HG03025 (cell line): ENCODE results near the gene NPY5R.

Experiments
- ATAC-seq: cut with Tn5 transposase; IDR thresholded peaks from one replicate; pipeline ENCODE4 v1.9.1; 2021; ENCODE audit warnings: mild to moderate bottlenecking, moderate library complexity; ENCODE audit not compliant: unreplicated experiment, low FRiP score

Gene NPY5R

DNA sequence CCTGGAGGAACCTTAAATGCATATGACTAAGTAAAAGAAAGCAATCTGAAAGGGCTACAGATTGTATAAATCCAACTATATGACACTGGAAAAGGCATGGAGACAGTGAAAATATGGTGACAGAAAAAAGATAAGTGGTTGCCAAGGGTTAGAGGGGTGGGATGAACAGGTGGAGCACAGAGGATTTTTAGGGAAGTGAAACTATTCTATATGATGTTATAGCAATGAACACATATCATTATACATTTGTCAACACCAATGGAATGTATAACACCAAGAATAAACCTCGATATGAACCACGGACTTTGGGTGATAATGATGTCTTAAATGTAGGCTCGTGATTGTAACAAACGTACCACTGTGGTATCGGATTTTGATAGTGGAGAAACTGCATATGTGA is 40.7 kb downstream of the NPY5R start:
- no peak for ATAC-seq

DNA sequence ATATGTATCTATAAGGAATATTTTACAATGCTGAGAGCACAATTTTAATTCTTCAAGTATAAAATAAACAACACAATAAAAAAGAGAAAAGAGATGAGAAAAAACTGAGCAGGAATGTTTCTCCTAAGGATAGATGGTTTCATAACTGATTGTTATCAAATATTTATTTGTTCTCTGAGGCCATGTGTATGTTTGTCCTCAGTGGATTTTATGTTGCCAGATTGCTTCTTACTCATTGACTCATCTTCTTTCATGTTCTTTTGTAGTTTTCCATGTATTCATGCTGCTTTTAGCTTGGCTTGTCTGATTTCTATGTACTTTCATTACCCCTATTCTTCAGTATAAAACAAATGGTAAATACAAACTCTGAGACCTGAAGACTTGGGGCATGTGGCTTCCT is 41.2 kb downstream of the NPY5R start:
- ATAC-seq = no peak

DNA sequence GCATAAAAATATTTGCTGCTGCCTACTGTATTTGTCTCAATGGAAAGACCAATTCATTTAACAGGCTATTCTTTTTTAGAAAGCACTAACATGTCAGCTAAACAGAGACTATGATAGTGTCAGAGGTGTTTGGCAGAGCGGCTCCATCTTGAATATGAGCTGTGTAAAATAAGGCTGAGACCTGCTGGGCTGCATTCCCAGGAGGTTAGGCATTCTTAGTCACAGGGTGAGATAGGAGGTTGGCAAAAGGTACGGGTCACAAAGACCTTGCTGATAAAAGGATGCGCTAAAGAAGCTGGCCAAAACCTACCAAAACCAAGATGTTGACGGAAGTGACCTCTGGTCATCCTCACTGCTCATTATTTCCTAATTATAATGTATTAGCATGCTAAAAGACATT is 41.8 kb downstream of the NPY5R start:
- ATAC-seq = no peak

DNA sequence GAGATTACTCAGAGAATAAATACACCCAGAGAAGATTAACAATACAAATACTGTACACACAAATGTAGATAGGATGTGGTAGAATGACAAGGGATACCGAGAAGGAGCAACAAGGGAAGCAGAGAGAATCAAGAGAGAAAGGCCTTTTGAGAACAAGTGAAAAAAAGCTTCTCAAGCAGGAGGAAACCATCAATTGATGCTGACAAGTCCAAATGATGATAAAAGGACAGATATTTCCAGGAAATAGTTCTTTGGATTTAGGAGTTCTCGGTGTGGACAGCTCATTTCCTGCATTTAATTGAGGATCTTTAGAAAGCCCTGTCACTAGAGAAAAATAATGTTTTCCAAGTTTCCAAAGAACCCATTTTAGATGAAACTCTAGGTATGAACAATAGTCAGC is 48.1 kb downstream of the NPY5R start:
- no peak for ATAC-seq

DNA sequence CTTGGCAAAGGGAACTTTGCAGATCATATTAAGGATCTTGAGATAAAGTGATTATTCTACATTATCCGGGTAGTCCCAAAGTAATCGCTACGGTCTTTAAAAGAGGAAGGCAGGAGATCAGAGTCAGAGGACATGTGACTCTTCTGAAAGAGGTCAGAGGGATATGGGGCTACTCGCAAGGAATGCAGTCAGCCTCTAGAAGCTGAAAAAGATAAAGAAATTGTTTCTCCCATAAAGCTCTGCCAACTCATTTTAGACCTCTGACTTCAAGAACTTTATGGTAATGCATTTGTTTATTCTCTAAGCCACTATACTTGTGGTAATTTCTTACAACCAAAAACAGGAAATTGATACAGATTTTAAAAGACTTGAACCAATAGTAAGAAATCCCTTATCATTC is 48.6 kb downstream of the NPY5R start:
- no peak for ATAC-seq

DNA sequence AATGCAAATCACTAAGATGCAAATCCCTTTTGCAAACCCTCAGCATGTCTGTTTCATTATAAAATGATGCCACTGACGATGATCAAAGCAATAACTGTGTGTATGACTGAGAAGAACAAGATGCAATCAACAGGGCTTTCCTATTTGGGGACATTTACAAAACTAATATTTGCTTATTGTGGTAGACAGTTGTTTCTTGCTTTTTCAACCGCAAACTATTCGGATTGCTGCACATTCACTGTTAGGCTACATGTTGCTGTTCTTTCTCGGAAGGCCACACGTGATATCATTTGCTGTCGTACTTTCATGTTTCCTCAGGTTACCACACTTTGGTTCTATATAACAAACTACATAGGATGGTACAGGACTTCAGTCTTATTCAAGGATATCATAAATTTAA is 49.8 kb downstream of the NPY5R start:
- ATAC-seq = no peak

DNA sequence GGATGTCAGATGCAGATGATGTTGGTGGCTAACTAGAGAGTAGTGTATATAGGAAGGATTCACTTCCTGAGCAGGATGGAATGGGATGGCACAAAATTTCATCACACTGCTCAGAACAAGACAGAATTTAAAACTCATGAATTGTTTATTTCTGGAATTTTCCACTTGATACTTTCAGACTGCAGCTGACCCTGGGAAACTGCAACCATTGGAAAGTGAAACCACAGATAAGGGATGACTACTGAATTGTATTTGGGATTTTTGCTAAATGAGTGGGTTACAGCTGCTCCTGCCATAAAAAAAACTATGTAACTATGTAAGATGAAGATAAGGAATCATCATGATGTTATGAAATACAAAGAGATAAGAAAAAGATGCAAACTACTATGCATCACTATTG is 51.4 kb downstream of the NPY5R start:
- no peak for ATAC-seq

DNA sequence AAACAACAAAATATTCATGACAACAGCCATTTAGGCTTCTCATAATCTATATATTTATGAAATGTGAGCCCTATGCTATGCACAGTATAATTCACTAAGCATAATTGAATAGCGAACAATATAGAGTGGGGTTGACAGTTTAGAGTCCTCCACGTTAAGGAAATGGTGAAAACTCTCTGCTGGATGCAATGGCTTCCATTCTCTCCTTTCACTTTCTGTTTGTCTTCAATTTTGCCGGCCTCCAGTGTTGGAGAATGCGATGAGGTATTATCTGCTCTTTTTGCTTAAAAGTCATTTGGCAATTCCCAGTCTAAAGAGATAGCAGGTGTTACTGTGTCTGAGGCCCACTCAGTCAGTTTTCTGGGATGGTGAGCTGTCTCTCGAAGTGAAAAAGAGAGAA is 52.1 kb downstream of the NPY5R start:
- no peak for ATAC-seq

DNA sequence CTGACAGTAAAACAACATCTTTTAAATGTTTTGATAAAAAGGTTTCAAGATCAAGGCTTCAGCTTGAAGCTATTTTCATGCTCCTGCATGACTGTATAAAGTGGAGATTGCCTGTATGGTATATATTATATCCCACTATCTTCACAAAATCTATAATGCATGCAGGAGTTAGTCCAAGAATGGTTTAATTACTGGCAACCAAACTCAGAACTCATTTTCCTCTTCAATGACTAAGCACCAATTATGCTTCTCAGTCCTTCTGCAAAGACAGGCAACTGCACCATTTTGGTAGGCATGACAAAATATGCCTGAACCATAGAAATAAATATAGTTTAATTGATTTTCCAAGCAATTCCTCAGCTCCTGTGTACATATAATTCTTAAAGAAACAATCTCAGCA is 54.5 kb downstream of the NPY5R start:
- no peak for ATAC-seq

DNA sequence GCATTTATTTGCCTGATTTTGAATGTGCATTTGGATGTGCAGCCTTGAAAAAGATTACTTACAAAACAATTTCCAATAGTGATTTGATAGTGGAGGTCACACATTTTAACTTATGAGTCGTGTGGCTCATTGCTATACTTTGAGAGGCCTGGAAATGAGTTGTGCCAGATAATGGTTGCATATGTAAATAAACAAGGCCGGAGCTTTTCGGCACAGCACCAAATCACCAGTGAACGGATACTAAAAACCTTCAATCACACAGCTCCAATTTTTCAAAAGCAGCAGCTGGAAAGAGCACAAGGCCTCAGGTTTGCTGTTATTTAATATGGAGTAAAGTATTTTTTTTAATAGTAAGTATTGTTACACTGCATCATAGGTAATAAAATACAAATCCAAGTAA is 57.2 kb downstream of the NPY5R start:
- no peak for ATAC-seq
